GM19324 (cell line): ENCODE data around the gene NBPF1.
"Not testable (repeated sequence)": the region's sequence is repeated elsewhere in the genome, so short reads cannot be mapped to it uniquely, and the experiment has no call there.

Experiments
- ATAC-seq: cut with Tn5 transposase; IDR thresholded peaks from one replicate; pipeline ENCODE4 v1.9.1; 2021; ENCODE audit warnings: mild to moderate bottlenecking, moderate library complexity; ENCODE audit not compliant: unreplicated experiment, low FRiP score

Gene NBPF1

DNA sequence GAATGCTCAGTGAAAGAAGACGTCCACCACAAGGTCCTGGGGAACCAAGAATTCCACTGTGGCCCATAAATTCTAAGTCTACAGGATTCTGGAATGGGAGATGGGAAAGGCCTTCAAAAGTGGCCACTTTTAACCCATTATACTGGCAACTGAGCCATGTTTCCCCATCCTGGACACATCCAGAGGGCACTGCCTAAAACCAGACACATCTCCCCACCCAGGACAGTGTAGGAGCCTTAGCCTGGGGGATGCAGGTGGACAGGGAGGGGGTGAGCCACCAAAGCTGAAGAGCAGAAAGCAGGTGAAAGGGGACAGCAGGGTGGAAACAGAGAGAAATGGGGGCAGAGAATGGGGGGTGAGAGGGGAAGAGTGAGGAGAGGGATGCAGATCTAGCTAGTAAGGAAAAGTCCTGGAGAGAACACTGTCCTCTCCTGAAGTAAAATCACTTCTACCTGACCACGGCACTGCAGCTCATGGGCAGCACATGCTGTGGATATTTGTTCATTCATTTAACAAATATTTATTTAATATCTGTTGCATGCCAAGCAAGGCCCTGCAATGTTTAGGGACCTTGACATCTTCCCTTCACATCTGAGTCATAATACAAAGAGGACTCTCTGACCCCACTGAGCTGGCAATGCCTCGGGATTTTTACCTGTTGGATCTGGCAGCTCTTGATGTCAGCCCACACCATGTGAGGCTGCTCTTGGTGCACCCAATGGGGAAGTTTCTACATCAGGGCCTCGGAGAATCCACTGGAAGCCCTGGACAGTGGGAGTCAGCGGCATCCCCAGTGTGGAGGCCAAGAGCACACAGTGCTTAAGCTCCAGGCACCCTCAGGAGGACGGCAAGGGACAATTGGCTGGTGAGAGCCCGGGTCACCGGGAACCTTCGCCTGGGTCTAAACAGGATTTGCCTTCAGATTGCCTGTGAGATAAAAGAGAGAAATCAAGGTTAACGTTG, 5.2 kb downstream of the NBPF1 start:
- not testable (repeated sequence) for ATAC-seq

- ATAC-seq, result no peak
Observed at GRCh38 chr1:16607433-16607851, 5.9 kb downstream of the NBPF1 start.

- ATAC-seq, result not testable (repeated sequence)
Observed at GRCh38 chr1:16606666-16607432, 6.5 kb downstream of the NBPF1 start.

- ATAC-seq, result no peak
Observed at GRCh38 chr1:16605532-16606505, 7.5 kb downstream of the NBPF1 start.

DNA sequence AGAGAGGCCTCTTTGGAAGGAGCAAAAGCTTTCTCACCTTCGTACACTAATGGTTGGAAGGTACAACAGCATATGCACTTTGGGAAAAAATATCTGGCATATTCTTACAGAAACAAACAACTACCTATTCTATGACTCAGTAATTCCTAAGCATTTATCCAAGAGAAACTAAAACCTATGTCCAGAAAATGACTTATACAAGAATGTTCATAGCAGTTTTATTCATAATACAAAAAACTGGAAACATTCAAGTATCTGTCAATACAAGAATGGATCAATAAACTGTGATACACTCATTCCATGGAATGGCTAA, 8.2 kb downstream of the NBPF1 start:
- ATAC-seq, result no peak

DNA sequence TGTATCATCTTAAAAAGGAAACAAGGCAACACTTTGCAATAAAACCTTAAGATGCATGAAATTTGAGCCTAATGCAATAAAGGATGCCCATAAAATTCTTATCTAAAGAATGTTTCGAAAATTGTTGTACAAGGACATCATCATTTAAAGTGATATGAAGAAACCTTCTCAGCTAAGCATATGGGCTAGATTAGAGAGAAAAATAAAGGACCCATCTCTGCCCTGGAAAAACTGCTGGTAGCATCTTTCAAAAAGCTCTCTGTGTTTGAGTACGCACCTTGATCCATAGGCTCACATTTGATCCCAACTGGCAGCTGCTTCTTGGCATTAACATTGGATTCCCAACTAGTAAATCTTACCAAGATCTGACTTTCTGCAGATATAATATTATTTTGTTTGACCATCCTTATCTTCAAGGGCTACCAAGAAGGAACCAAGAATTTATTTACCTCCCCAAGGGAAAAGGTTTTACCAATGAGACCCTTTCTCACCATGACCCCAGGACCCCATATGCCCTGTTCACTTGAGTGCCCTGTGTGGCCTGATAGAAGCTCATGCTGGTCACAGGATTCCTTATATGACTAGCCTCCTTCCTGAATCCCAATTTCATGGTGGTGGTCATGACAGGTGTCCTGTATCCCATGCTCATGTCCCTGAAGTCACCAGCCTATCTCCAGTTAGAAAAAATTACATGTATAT, 8.7 kb downstream of the NBPF1 start:
- ATAC-seq, result not testable (repeated sequence)

GRCh38 chr1:16603623-16604022, 9.7 kb downstream of the NBPF1 start:
- not testable (repeated sequence) for ATAC-seq

DNA sequence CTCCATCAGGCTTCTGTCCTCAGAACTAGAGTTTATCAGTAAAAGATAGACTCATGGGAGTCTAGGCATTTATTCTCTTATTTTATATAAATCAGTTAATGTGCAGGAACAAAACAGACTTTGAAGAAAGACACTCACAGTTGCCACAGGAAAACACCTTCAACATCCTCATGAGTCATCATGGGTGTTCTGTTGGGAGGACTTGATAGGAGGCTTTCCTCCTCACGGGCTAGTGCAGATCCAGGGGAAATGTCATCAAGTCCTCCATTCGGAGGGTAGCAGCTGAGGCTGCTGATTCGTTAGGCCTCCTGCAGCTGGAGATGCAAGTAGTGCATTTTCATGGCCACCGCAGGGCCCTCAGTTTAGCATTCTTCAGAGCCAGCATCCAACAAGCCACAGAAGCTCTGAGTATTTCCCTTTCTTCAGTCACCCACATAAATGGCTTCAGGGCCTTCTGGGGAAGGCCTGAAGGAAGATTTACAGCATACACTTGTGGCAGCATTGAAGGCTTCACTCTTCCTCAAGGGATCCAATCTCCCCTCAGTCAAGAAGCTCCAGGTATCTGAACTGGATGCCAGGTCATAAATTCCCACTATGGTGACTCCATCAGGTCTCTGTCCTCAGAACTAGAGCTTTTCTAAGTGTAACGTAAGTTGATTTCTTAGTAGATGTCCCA, 10.9 kb downstream of the NBPF1 start:
- ATAC-seq, result not testable (repeated sequence)

DNA sequence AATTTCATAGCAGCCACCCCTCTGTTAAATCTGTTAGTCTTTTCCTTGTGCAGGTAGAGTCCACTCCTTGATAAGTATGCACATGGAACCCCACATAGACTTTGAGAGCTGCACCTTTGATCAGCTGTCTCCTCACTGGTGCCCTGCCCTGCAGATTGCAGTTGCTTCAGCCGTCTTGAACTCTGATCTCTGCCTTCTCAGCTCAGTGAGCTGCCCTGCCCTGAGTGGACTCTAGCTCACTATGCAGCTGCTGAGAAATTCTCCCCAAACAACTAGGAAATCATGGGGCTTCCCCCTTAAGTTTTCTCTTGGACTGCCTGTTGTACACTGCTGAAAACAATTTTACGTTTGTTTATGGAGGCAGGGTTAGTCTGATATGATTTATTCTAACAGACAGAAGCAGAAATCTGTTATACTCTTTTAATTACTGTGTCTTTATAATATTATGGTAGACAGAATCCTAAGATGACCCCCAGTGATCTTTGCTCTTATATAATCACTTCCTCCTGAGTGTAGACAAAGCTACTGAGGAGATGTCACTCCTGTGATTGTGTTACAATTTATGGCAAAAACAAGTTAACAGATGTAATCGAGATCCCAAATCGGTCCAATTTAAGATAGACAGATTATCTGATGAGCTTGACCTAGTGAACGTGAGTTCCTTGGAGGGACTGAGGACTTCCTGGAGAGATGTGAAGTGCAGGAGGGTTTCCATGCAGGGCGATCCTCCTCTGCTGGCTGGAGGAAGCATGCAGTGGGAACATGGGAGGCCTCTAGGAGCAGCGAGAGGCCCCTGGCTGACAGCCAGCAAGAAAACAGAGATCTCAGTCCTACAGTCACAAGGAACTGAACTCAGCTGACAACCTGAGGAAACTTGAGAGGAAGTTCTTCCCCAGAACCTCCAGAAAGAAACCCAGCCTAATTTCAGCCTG, 12.2 kb downstream of the NBPF1 start:
- ATAC-seq, result not testable (repeated sequence)

DNA sequence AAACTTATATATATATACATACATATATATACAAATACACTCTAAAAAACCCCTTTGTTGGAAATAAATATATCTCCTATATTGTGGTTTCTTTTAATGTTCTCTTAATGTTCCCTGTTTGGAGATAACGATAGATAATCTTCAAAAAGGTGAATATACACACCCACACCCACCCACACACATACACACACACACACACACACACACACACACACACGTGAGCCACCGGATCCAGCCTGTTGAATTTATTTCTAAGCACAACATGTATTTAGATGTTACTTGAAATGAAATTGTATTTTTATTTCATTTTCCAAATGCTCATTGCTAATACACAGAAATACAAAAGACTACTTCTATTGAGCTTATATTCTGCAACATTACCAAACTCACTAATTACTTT, 14.0 kb downstream of the NBPF1 start:
- not testable (repeated sequence) for ATAC-seq

- ATAC-seq, result not testable (repeated sequence)
Observed at GRCh38 chr1:16595216-16595615, 18.1 kb downstream of the NBPF1 start.

DNA sequence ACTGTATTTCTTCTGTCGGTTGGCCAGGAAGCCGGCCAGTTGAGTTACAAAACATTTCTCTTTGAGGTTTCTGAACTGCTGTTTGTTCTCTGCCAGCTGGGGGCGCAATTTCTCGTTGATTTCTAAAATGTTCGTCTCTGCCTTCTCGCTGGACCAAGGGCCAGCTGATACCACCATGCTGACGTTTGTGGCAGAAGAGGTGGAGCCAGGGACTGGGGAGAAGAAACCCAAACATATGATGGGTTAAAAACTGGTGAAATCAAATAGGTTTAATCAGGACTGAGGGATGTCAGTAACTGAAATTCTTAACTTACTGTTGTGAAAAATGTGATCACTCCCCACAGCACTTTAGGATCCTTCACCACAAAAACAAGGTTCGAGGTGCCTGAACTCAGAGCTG, 21.5 kb downstream of the NBPF1 start:
- not testable (repeated sequence) for ATAC-seq

DNA sequence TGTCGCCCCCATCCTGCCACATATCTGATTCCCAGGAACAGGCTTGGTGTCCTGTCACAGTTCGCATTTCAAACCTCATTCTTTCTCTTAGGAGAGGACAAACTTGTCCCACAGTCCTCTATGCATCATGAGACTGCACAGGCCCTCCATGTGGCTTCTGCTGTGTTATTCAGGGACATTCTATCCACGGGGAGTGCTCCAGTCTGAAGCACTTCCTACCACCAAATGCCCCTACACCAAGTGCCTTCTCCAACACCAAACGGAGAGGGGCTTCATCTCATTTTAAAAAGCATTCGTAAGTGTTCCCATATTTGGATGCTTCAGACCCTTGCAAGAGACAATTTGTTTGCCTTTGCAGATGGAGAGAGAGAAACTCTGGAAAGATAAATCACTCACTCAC, 25.3 kb downstream of the NBPF1 start:
- not testable (repeated sequence) for ATAC-seq

GRCh38 chr1:16587639-16588038, 25.7 kb downstream of the NBPF1 start:
- ATAC-seq, result not testable (repeated sequence)

GRCh38 chr1:16565324-16565723, 48.0 kb downstream of the NBPF1 start:
- ATAC-seq, result not testable (repeated sequence)

GRCh38 chr1:16561035-16561434, 52.3 kb downstream of the NBPF1 start:
- not testable (repeated sequence) for ATAC-seq

DNA sequence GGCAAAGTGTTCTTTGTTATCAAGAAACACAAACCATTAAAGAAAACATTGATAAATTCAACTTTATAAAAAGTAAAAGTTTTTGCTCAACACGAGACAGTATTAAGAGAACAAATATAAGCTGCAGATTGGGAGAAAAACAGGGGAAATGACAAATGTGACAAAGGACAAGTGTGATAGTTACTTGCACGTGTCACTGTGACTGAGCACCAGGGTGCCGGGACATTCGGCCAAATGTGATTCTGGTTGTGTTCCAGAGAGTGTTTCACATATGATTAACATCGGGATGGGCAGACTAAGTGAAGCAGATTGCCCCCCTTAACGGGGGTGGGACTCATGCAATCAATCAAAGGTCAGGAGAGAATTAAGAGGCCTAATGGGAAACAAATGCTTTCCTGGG, 52.9 kb downstream of the NBPF1 start:
- not testable (repeated sequence) for ATAC-seq

- not testable (repeated sequence) for ATAC-seq
Observed at GRCh38 chr1:16559688-16560087, 53.7 kb downstream of the NBPF1 start.
